ENCODE measurements around the gene FAM177B.
"Not testable (repeated sequence)": the region's sequence is repeated elsewhere in the genome, so short reads cannot be mapped to it uniquely, and the experiment has no call there.

FAM177B gene

DNA sequence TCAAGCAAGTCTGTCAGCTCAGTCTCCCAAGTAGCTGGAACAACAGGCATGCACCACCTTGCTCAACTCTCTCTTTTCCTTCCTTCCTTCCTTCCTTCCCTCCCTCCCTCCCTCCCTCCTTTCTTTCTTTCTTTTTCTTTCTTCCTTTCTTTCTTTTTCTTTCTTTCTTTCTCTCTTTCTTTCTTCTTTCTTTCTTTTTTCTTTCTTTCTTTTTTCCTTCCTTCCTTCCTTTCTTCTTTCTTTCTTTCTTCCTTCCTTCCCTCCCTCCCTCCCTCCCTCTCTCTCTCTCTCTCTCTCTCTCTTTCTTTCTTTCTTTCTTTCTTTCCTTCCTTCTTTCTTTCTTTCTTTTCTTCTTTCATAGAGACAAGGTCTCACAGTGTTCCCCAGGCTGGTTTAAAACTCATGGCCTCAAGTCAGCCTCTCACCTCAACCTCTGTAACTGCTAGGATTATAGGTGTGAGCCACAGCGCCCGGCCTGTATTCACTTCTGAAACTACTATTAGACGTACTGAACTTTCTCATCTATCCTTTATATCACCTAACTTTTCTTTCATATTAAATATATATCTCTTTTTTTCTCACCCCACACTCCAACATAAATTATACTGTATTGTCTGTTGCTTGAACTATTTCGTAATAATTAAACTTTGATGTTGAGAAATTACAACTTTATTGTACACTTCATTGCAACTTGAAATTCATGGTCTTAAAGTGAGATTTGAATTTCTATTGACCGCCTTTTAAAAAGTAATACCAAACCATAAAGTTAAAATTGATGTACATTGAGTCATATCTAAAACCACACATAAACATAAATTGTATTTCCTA lies 4.8 kb downstream of the FAM177B start:
- DNase-seq, result not testable (repeated sequence)

DNA sequence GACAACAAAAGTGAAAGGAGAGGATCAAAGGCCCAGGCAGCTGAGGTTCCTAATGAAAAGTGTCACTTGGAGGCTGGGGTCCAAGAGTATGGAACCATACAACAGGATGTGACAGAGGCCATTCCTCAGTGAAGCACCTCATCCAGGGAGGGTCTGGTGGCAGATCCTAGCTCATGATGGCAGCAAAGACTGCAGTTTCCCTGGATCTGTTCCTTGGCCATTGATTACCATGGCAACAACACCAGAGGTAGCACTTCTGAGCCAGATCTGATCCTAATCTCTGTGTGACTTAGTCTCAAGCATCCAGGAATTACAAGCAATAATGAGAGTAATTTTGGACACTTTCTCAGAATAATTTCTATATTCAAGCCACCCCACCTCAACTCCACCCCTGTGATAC lies 12.9 kb downstream of the FAM177B start:
- no peak for DNase-seq

DNA sequence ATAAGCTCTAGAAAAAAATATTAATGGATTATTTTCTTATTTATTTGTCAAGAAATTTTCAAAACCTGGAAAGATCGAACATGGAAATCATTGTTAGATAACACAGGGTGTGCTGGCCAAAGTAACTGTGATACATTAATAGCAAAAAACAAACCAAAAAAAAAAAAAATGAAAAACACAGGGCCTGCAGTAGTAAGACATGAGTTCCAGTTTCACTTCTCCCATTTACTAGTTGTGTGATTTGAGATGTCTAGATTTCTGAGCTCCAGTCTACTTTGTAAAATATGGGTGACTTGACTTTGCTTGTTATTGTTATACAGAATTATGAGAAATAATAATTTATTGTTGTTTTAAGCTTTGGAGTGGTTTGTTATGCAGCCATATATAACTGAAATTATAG lies 13.6 kb downstream of the FAM177B start:
- DNase-seq, result no peak

DNA sequence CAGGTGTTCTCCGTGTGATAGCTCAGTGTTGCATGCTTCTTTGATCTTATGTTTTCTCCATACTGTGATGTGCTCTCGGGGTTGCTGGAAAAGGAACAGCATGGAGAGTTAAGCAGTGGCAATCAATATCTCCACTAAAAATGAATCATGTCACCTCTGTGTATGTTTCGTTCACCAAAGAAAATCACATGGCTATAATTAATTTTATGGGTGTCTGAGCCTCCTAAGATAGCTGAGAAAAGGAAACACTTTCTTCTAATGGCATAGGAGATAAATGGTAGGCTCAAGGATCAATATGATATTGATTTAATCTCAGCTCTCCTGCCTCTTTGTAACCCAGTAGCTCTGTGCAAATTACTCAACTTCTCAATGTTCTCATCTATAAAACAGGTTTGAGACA lies 14.3 kb downstream of the FAM177B start:
- no peak for DNase-seq

DNA sequence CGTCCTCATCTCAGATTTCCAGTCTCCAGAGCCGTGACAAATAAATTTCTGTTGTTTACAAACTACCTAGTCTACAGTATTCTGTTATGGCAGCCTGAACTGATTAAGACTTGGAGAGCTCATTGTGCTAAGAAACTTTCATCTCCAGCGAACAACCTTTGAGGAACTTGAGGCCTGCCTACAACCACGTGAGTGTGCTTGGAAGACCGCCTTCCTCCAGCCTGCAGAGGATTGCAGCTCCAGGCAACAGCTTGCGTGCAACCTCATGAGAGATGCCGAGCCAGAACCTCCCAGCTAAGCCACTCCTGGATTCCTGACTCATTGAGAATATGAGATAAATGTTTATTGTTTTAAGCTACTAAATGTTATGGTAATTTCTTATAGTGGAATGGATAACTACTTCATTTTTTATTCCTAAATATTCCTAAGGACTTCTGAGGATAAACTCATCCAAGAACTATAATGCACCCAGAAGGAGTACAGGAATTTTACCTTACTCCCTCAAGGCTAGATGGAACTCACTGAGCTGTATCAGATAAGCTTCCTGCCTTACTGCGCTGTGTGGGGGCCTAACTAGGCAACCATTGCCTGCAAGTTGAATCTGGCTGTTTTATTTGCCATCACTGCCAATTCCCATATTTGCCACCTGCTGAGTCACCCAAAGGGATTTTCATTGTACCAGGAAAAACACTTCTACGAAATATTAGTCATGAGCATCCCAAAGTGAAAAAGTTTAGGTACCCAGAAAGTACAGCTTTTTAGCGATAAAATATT lies 17.6 kb downstream of the FAM177B start:
- DNase-seq, result no peak

DNA sequence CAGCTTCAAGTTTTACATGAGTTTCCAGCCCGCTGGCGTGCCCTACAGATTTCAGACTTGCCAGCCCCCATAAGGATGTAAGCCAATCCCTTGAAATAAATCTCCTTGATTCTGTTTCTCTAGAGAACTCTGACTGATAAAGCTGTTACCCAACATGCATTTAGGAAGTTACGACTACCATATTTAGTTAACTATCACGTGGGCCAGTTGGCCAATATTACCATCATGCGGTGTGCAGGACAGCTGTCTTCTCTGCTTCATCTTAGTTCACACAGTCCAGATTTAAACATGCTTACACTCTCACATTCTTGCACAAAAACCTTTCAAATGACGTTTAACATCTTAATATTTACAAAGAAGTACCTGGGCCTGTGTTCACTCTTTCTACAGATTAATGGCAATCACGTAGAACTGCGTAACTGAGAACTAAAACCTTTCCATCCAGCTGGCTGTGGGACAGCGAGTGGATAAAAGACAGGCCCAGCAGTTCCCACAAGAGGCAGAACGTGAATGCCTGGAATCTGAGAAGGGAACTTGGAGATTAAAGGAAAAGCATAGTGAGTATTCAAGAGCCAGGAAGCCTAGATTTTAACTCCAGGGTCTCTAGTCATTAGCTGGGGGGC lies 20.8 kb downstream of the FAM177B start:
- DNase-seq, result no peak

DNA sequence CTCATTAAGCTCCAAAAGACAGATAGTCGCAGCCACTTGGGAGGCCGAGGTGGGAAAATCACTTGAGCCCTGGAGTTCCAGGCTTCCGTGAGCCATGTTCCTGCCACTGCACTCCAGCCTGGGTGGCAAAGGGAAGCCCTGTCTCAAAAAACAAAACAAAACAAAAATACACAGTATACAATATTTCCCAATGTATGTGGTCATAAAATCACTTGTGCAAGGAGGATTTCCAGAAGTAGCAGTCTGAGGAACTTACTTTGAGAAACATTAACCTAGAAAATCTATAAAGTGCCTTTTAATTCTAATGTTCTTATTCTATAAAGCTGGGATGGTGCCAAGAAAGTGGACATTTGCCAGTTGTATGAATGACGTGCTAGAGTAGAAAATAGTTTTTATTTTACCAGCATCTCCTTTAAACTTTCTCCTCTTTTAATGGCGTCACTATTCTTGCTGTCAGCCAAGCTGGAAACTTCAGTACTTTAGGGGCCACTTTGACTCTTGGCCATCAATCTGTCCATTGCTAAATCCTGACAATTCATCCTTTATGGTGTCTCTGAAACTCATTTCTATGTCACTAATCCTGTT lies 22.5 kb downstream of the FAM177B start:
- no peak for DNase-seq

DNA sequence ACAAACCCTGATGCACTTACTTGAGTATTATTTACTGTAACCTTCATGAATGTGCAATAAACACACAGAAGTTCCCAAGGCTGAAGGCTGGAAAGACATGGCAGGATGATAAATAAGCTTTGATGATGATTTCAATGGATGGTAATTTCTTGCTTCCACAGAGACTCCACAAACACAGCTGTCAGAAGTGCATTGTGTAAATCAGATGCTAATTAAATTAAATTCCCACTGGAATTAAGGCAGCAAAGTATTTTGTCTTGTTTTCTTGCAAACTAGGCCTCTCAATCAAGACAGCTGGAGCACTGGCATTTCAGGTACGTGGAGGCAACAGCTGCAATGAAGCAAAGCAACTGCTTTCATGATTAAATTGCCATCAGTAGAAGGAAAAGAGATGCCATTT lies 24.1 kb downstream of the FAM177B start:
- DNase-seq, result no peak

DNA sequence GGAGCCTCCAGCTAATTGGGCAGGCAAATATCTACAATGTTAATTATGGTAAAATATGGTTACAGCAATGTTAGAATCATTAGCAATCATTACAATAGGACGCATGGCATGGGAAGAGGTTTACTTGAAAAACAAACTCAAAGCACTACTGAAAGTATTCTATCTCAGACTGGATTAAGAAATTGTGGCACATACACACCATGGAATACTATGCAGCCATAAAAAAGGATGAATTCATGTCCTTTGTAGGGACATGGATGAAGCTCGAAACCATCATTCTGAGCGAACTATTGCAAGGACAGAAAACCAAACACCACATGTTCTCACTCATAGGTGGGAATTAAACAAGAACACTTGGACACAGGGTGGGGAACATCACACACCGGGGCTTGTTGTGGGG lies 25.2 kb downstream of the FAM177B start:
- not testable (repeated sequence) for DNase-seq

DNA sequence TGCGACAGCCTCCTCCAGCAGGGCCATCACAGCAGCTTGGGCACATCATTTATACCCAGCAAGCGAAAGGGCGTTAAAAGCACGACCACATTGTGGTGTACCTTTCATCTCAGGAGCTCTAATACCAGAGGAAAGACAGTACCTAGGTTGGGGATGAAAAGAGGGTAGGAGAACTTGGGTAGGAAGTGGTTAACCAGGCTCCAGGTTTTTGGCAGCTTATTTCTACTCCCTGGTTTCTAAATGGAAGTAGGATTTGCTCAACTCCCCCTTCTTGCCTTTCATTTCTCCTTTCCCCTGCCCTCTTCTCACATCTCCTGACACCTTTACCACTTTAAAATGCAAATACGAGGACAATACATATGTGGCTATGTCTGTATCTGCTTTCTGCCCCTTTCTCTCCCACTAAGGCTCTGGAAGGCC lies 30.2 kb downstream of the FAM177B start:
- DNase-seq, result no peak

DNA sequence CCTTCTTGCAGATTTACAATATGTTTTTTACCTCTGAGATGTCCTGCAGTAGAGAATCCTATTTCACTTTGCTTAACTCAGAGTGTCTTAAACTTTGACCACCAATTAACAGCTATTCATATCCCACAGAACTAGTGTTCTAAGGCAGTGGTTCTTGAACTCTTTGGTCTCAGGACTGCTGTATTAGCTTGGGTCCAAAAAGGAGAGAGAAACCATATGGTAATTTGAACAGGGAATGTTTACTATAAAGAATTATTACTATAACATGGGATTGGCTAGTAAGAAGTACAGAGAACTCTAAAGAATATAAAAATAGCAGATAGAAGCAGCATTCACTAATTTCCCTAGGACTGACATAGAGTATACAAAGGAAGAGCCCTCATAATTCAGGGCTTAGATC lies 31.6 kb downstream of the FAM177B start:
- no peak for DNase-seq

DNA sequence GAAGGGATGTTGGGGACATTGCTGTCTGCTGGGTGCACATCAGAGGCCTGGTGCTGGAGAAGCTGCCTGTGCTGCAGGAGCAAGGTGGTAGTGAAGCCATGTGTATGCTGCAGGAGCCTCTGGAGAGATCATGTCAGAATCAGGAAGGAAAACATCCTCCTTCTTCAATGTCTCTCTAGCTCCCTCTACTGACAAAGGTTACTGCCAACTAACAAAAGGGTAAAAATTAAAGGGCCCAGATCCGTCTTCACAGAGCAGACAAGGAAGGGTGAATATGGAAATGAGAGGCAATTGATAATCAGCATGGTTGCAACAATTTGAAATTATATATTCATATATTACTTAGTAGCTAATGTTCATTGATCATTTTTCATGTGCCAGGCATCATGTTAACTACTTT lies 32.2 kb downstream of the FAM177B start:
- DNase-seq, result no peak

DNA sequence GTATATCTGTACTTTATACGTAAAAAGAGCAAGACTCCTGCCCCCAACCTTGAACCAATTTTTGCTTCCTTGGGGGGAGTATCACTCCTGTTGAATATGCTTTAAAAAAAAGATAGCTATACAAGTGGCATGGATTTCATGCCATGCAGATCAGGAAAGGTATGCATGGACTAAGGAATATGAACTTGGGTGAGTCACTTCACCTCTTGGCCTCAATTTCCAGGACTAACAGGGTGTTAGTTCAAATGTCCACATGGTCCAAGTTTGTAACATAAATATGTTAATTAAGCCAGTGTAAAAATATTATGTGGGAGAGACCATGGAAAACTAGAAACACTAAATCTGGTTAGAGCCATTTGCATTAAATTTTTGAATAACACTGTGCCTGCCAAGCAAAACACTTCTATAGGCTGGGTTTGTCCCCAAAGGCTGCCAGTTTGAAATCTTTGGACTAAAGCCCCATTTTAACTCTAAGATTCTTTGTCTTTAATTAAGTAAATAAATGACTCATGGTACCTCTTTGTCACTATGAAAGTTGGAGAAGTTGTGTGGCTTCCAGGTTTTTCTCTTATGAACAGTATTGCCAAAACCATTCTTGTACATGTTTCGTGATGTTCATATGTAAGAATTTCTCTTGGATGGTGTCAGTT lies 33.1 kb downstream of the FAM177B start:
- no peak for DNase-seq

DNA sequence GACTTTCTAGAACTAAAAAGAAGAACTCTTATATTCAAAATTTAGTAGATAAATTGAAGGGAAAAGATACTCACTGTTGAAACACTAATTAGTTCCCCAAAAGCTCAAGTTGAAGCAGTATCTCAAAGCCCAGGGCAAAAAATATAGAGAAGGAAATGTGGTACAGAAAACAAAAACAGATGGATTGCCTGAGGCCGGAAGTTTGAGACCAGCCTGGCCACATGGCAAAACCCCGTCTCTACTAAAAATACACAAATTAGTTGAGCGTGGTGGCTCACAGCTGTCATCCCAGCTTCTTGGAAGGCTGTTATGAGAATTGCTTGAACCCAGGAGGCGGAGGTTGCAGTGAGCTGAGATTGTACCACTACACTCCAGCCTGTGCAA lies 36.0 kb downstream of the FAM177B start:
- no peak for DNase-seq

DNA sequence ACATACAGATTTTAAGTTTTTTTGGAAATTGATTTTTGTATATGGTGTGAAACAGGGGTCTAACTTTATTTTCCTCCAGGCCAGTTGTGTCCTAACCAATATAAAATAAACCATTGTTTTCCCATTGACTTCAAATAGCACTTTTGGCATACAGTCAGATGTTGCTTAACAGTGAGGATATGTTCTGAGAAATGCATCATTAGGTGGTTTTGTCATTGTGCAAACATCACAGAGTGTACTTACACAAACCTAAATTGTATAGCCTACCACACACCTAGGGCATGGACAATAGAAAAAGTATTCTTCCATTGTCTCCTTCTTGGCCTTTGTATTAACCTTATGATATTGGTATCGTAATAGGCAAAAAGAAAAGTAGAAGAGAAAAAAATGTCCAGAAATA lies 40.5 kb downstream of the FAM177B start:
- DNase-seq, result no peak

DNA sequence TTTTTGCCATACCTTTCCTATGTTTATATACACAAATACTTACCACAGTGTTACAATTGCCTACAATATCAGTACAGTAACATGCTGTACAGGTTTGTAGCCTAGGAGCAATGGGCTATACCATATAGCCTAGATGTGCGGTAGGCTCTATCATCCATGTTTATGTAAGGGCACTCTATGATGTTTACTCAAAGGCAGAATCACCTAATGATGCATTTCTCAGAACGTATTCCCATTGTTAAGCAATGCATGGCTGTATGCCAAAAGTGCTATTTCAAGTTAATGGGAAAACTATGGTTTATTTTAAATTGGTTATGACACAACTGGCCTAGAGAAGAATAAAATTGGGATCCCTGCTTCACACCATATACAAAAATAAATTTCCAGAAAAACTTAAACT lies 41.0 kb downstream of the FAM177B start:
- no peak for DNase-seq

DNA sequence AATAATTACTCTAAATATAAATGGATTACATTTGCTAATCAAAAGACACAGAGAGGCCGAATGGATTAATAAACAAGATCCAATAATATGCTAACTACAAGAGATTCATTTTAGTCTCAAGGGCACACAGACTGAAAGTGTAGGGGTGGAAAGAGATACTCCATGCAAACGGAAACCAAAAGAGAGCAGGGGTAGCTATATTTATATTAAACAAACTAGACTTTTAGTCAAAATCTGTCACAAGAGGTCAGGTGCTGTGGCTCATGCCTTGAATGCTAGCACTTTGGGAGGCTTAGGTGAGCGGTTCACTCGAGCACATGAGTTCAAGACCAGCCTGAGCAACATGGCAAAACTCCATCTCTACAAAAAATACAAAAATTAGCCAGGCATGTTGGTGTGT lies 44.2 kb downstream of the FAM177B start:
- DNase-seq, result no peak

DNA sequence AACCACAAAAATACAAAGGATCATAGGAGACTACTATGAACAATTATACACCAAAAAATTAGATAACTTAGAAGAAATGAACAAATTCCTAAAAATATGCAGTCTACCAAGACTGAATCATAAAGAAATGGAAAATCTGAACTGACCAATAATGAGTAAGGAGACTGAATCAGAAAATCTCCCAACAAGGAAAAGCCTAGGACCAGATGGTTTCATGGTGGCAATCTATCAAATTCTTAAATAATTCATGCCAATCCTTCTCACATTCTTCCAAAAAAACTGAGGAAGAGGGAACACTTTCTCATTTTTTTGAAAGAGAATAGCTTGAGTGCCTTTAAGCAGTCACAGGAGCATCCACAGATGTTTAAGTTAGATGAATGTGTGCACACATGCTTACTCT lies 46.0 kb downstream of the FAM177B start:
- DNase-seq, result no peak

DNA sequence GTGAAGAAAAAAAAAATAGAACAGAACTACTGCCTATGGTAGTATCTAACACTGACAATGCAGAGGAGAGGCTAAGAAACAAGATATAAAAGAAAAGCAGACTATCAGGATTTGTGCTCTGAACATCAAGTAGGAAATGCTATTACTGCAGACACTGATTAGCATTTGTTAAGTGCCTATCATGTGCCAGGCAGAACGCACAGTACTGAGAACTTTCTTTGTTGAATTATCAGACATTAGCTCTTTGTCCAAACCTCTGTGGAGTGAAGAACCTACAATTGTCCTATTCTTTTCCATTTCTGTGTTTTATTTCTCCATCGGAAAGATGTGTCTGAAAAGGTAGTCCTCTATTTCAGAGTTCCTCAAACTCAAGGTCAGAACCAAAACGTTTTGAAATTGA lies 47.4 kb downstream of the FAM177B start:
- no peak for DNase-seq

DNA sequence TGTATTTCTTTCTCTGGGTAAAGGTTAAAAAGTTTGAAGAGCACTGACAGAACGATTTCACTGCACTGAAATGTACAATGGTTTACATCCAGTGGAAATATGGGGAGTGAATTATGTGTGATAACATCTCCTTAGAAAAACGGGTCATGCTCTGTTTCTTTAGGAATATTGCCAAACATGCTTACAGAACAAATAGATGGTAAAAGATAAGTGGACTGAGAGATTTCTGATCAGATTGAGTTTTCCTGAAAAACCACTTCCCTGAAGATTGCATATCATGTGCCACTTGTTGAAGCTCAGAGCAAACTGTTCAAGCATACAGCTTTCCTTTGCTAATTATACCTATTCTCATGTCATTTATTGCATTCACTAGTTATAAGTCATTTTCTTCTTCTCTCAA lies 47.9 kb downstream of the FAM177B start:
- DNase-seq, result no peak

DNA sequence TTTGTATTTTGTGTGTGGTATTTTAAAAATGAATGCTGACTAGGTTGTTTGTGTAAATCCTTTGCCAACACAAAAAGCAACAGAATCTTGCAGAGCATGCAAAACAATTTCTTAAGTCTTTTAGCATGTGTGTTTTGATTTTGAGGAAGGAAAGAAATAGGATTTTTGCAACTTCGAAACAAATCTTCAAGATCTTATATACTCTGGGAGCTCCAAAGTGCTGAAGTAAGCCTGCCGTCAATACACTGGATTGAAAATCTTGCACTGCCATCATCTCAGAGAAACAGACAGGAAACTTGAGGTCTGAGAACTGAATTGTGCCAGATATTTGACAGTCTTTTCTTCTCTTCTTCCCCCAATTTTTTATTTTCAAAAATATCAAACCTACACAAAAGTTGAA lies 48.5 kb downstream of the FAM177B start:
- DNase-seq, result no peak

DNA sequence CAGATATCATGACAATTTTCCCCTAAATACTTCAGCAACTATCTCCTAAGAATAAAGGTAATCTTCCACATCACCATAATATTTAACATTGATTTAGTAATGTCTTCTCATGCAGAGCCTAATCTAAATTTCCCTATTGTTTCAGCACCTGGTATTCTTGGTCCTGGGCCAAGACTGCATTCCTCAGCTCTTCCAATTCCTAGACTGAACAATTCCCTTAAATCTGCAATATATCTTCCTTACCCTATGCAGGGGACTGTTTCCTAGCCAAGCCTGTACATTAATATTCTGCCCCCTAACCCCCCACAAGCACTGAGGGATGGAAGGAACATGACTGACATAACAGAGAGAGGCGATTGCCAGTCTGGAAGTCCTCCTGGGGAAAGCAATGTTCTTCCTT lies 49.1 kb downstream of the FAM177B start:
- no peak for DNase-seq

DNA sequence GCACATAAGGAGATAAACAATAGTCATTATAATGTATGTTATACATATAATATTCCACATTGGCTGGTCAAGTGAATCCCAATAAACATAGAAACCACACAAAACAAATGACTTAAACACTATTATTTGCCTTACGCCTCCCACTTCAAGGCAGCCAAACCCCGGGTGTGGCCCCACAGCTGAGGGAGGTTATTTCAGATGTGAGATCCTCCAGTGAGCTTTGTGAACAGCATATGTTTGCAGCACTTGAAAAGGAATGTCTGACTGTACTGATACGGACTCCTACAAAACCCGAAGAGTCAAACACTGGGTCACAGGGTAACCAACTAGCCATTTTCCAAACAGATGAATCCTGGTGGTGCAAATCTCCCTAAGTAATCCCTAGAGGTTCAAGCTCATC lies 50.7 kb downstream of the FAM177B start:
- no peak for DNase-seq

Data from activated gamma-delta T cell treated with Interleukin-2 at 50 U/mL for 16 hours (primary cell).